Stimulated activated naive CD4-positive, alpha-beta T cell (primary cell): ENCODE measurements around the gene SLFN13.
"Not testable (repeated sequence)": the region's sequence is repeated elsewhere in the genome, so short reads cannot be mapped to it uniquely, and the experiment has no call there.

Source experiments
- DNase-seq, 6 experiments: peaks; one replicate each; lab custom pipeline; 2025; lab: John Stamatoyannopoulos, UW

The SLFN13 gene

GRCh38 chr17:35433075-35433894 is 15.3 kb downstream of the SLFN13 start:
- peak in 3 of 6 experiments; percentile 4 to 13 (median 6) for DNase-seq

GRCh38 chr17:35432176-35433074 is 16.1 kb downstream of the SLFN13 start, which contains the start of gene SLFN12:
Gene SLFN12, minus strand, starts transcription at chr17:35432500. Its CDS starts 9,472 bp downstream, at chr17:35423028.
- peak; percentile 31 to 76 (median 62) for DNase-seq

GRCh38 chr17:35429702-35430101 is 18.9 kb downstream of the SLFN13 start:
- no peak for DNase-seq

- DNase-seq: no peak
These were observed 20.3 kb downstream of the SLFN13 start for GRCh38 chr17:35428229-35428628.

- DNase-seq: no peak
These were observed 24.8 kb downstream of the SLFN13 start for GRCh38 chr17:35423761-35424160.

- DNase-seq: not testable (repeated sequence)
These were observed 27.5 kb downstream of the SLFN13 start for GRCh38 chr17:35421069-35421468.

GRCh38 chr17:35416659-35417058 is 31.9 kb downstream of the SLFN13 start:
- DNase-seq: no peak

- not testable (repeated sequence) for DNase-seq
These were observed 33.9 kb downstream of the SLFN13 start for GRCh38 chr17:35414707-35415106.

GRCh38 chr17:35414247-35414646 is 34.3 kb downstream of the SLFN13 start:
- DNase-seq: no peak

GRCh38 chr17:35407531-35407930 is 41.0 kb downstream of the SLFN13 start:
- DNase-seq: no peak

GRCh38 chr17:35406568-35406967 is 42.0 kb downstream of the SLFN13 start:
- DNase-seq: no peak

- DNase-seq: no peak
These were observed 44.2 kb downstream of the SLFN13 start for GRCh38 chr17:35404360-35404759.

- DNase-seq: not testable (repeated sequence)
These were observed 54.8 kb downstream of the SLFN13 start for GRCh38 chr17:35393783-35394182.

GRCh38 chr17:35390663-35391062 is 57.9 kb downstream of the SLFN13 start:
- DNase-seq: no peak

- no peak for DNase-seq
These were observed 58.4 kb downstream of the SLFN13 start for GRCh38 chr17:35390156-35390555.

GRCh38 chr17:35387496-35387895 is 61.1 kb downstream of the SLFN13 start:
- DNase-seq: no peak
